Trophoblast cell (in vitro differentiated cells and primary cell): ENCODE data around the gene LRP1.
A peak's percentile ranks its signal among the peaks of the same experiment; 100 is the strongest.

Experiments used
- DNase-seq, 2 donors: peaks; one replicate each; pipeline ENCODE4 v3.0.0-alpha.2; 2016
- H2AFZ ChIP-seq: 2 replicates; pipeline ENCODE4 v1.6.1; 2013; ENCODE audit warnings: low read length, moderate library complexity, mild to moderate bottlenecking; ENCODE audit not compliant: insufficient read depth, poor library complexity
- H2AK5ac ChIP-seq: 2 replicates; pipeline ENCODE4 v1.6.1; 2013; ENCODE audit warnings: mild to moderate bottlenecking, low read length
- H2BK120ac ChIP-seq: 2 replicates; pipeline ENCODE4 v1.6.1; 2013; ENCODE audit warnings: low read length, mild to moderate bottlenecking, moderate library complexity; ENCODE audit not compliant: insufficient read depth, poor library complexity
- H2BK12ac ChIP-seq: 2 replicates; pipeline ENCODE4 v1.6.1; 2013; ENCODE audit warnings: mild to moderate bottlenecking, low read length, moderate library complexity
- H2BK5ac ChIP-seq: 2 replicates; pipeline ENCODE4 v1.6.1; 2013; ENCODE audit warnings: low read length, low read depth, moderate library complexity, mild to moderate bottlenecking; ENCODE audit not compliant: poor library complexity
- H3K14ac ChIP-seq: 2 replicates; pipeline ENCODE4 v1.6.1; 2013; ENCODE audit warnings: mild to moderate bottlenecking, low read length
- H3K18ac ChIP-seq: 2 replicates; pipeline ENCODE4 v1.6.1; 2013; ENCODE audit warnings: mild to moderate bottlenecking, low read length
- H3K23ac ChIP-seq: 2 replicates; pipeline ENCODE4 v1.6.1; 2013; ENCODE audit warnings: low read length
- H3K27ac ChIP-seq: 2 replicates; pipeline ENCODE4 v1.5.1; 2013; ENCODE audit warnings: low read depth, mild to moderate bottlenecking, inconsistent platforms, low read length, moderate library complexity
- H3K27me3 ChIP-seq: 2 replicates; pipeline ENCODE4 v1.6.1; 2013; ENCODE audit warnings: inconsistent platforms, mild to moderate bottlenecking, low read length, moderate library complexity; ENCODE audit not compliant: insufficient read depth
- H3K36me3 ChIP-seq, 2 experiments: 1 replicate in 1 of 2; 2 replicates in 1 of 2; pipeline ENCODE4 v1.6.1; 2013; ENCODE audit warnings: low read length in 2 of 2, mild to moderate bottlenecking in 2 of 2, moderate library complexity in 1 of 2; ENCODE audit not compliant: insufficient read depth in 2 of 2, control insufficient read depth in 1 of 2
- H3K4ac ChIP-seq: 2 replicates; pipeline ENCODE4 v1.6.1; 2013; ENCODE audit warnings: low read depth, mild to moderate bottlenecking, low read length, moderate library complexity
- H3K4me1 ChIP-seq, 2 experiments: 1 replicate in 1 of 2; 2 replicates in 1 of 2; pipeline ENCODE4 v1.6.1; 2013; ENCODE audit warnings: low read length in 2 of 2, mild to moderate bottlenecking in 2 of 2, moderate library complexity in 1 of 2; ENCODE audit not compliant: insufficient read depth in 2 of 2, control insufficient read depth in 1 of 2
- H3K4me2 ChIP-seq: 2 replicates; pipeline ENCODE4 v1.6.1; 2013; ENCODE audit warnings: inconsistent platforms, mild to moderate bottlenecking, low read length, moderate library complexity
- H3K4me3 ChIP-seq: 2 replicates; pipeline ENCODE4 v1.5.1; 2013; ENCODE audit warnings: mild to moderate bottlenecking, low read depth, low read length, inconsistent platforms
- H3K79me1 ChIP-seq: one replicate; pipeline ENCODE4 v1.6.1; 2013; ENCODE audit warnings: low read length
- H3K79me2 ChIP-seq: 2 replicates; pipeline ENCODE4 v1.6.1; 2013; ENCODE audit warnings: low read length, mild to moderate bottlenecking; ENCODE audit not compliant: control insufficient read depth, insufficient read depth, poor library complexity
- H3K9ac ChIP-seq: 2 replicates; pipeline ENCODE4 v1.6.1; 2013; ENCODE audit warnings: mild to moderate bottlenecking, low read length
- H3K9me3 ChIP-seq: 2 replicates; pipeline ENCODE4 v1.6.1; 2013; ENCODE audit warnings: low read depth, mild to moderate bottlenecking, control low read depth, inconsistent platforms, low read length; ENCODE audit not compliant: insufficient read depth
- H4K12ac ChIP-seq: 2 replicates; pipeline ENCODE4 v1.6.1; 2013; ENCODE audit warnings: low read depth, mild to moderate bottlenecking, low read length, moderate library complexity
- H4K8ac ChIP-seq: 2 replicates; pipeline ENCODE4 v1.6.1; 2013; ENCODE audit warnings: low read depth, mild to moderate bottlenecking, low read length, moderate library complexity
- H4K91ac ChIP-seq: one replicate; pipeline ENCODE4 v1.6.1; 2013; ENCODE audit warnings: low read depth, mild to moderate bottlenecking, low read length, moderate library complexity
- WGBS: extraction: QIAGEN DNeasy Blood & Tissue Kit; methylation state at CpG from one replicate; pipeline ENCODE4 v1.1.7; 2013; ENCODE audit warnings: missing lambda C conversion rate; ENCODE audit not compliant: insufficient read length, insufficient coverage; ENCODE audit errors: extremely low coverage; 5-methylcytosine and 5-hydroxymethylcytosine counted together

Gene LRP1

DNA sequence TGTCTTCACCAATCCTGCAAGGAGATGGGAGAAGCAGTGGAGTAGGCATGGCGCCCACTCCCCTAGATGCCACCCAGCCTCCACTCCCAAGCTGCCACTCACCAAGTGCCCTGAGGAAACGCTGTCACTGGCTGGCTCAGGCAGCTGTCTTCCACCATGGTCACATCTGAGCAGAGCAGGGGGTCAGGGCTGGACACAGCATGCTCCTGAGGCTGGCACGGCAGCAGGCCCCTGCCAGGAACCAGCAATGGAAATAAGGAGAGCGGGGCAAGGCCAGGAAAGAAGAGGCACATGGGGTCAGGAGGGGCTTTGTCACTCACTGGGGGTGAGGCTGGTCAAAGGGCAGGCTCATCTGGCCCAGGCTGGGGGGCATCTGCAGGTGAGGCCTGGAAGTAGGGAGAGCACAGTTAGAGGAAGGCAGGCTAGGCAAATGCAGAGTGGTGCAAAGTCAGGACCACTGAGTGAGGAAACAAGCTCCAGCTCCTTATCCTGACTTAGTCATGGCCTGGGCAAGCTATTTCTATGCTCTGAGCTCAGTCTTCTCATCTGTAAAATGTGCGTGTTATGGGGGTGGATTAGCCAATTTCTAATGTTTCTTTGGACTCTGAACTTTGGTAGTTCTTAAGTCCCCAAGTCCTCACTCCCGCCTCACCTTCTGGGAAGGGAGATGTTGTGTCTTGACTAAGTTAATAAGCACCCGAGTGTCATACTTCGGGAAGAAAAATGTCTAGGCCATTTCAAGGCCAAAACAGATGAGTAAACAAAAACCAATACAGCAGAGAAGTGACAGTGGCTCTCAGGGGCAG lies 31.3 kb upstream of the LRP1 start:
- H2AFZ ChIP-seq: no peak overlapping the region
- WGBS: no CpG with 5 or more reads among the region's 8 CpGs

GRCh38 chr12:57097554-57097835 lies 30.8 kb upstream of the LRP1 start:
- WGBS: no CpG with 5 or more reads among the region's 8 CpGs
- H3K4me1 ChIP-seq: peaks cover 13 to 21% of the 10 kb centered on the region in 2 experiments
- H3K4me2 ChIP-seq: no peak overlapping the region
- no peak overlapping the region for H2BK12ac ChIP-seq
- no peak overlapping the region for H3K18ac ChIP-seq
- peaks cover 8% of the 10 kb centered on the region for H3K79me1 ChIP-seq
- no peak overlapping the region for H2AK5ac ChIP-seq
- no peak overlapping the region for H3K23ac ChIP-seq
- DNase-seq: no peak
- H3K9ac ChIP-seq: no peak overlapping the region
- peaks cover 62 to 67% of the 10 kb centered on the region in 2 experiments for H3K36me3 ChIP-seq
- peaks cover 2% of the 10 kb centered on the region for H3K9me3 ChIP-seq
- no peak overlapping the region for H4K91ac ChIP-seq
- H3K79me2 ChIP-seq: no peaks in the 10 kb centered on the region
- no peak overlapping the region for H2BK5ac ChIP-seq
- no peak overlapping the region for H2AFZ ChIP-seq
- no peak overlapping the region for H4K8ac ChIP-seq
- no peak overlapping the region for H2BK120ac ChIP-seq
- H3K27ac ChIP-seq: no peak overlapping the region
- no peak overlapping the region for H4K12ac ChIP-seq
- no peak overlapping the region for H3K14ac ChIP-seq
- H3K4ac ChIP-seq: no peak overlapping the region
- no peak overlapping the region for H3K4me3 ChIP-seq
- H3K27me3 ChIP-seq: no peaks in the 10 kb centered on the region

More for the DNA sequence above, 31.3 kb upstream of the LRP1 start:
- peaks cover 63 to 69% of the 10 kb centered on the region in 2 experiments for H3K36me3 ChIP-seq
- no peak overlapping the region for H2BK120ac ChIP-seq
- no peak overlapping the region for H2BK12ac ChIP-seq
- no peaks in the 10 kb centered on the region for H3K79me2 ChIP-seq
- no peak overlapping the region for H3K4ac ChIP-seq
- no peak overlapping the region for H3K14ac ChIP-seq
- no peak overlapping the region for H4K8ac ChIP-seq
- H2BK5ac ChIP-seq: no peak overlapping the region
- H3K27ac ChIP-seq: no peak overlapping the region
- no peak overlapping the region for H4K91ac ChIP-seq
- H3K4me3 ChIP-seq: peak overlapping the region; percentile 1
- peaks cover 2% of the 10 kb centered on the region for H3K9me3 ChIP-seq
- H2AK5ac ChIP-seq: no peak overlapping the region
- peaks cover 8% of the 10 kb centered on the region for H3K79me1 ChIP-seq
- H3K23ac ChIP-seq: no peak overlapping the region
- DNase-seq: no peak
- no peak overlapping the region for H3K4me2 ChIP-seq
- H3K27me3 ChIP-seq: no peaks in the 10 kb centered on the region
- peaks cover 9 to 16% of the 10 kb centered on the region in 2 experiments for H3K4me1 ChIP-seq
- H3K9ac ChIP-seq: no peak overlapping the region
- no peak overlapping the region for H3K18ac ChIP-seq
- H4K12ac ChIP-seq: no peak overlapping the region

DNA sequence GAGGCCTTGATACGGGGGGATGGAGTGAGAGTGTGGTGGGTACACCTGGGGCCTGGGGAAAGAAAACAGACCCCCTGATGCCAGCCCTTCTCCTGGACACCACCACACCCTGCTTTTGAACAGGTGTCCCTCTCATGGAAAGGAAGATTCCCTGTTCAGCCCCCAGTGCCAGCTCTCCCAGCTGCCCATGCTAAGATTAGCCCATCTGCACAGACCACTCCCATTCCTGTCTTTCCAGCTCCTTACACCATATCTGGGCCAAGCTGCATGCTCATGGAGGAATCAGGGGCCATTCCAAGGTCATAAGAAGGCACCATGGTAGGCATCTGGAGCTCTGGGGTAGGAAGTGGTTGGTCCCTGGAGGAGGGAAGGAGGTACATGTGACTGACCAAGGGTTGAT lies 29.7 kb upstream of the LRP1 start:
- H2BK5ac ChIP-seq: no peak overlapping the region
- peaks cover 5% of the 10 kb centered on the region for H3K79me1 ChIP-seq
- no peak overlapping the region for H2AK5ac ChIP-seq
- no peak overlapping the region for H2AFZ ChIP-seq
- H3K4me3 ChIP-seq: no peak overlapping the region
- no peak overlapping the region for H4K12ac ChIP-seq
- no peak overlapping the region for H3K18ac ChIP-seq
- DNase-seq: no peak
- no CpG with 5 or more reads among the region's 1 CpG for WGBS
- H2BK12ac ChIP-seq: no peak overlapping the region
- no peaks in the 10 kb centered on the region for H3K27me3 ChIP-seq
- H3K23ac ChIP-seq: no peak overlapping the region
- no peak overlapping the region for H3K14ac ChIP-seq
- peaks cover 54 to 59% of the 10 kb centered on the region in 2 experiments for H3K36me3 ChIP-seq
- H3K9ac ChIP-seq: no peak overlapping the region
- no peaks in the 10 kb centered on the region for H3K79me2 ChIP-seq
- H4K91ac ChIP-seq: no peak overlapping the region
- H3K27ac ChIP-seq: no peak overlapping the region
- H2BK120ac ChIP-seq: no peak overlapping the region
- peaks cover 12 to 19% of the 10 kb centered on the region in 2 experiments for H3K4me1 ChIP-seq
- H3K9me3 ChIP-seq: peaks cover 2% of the 10 kb centered on the region
- no peak overlapping the region for H4K8ac ChIP-seq
- no peak overlapping the region for H3K4ac ChIP-seq
- no peak overlapping the region for H3K4me2 ChIP-seq

GRCh38 chr12:57099047-57099714 lies 29.1 kb upstream of the LRP1 start:
- Histone ChIP-seq H3K4me2 (no peak overlapping the region), H3K36me3 (peaks cover 54 to 62% of the 10 kb centered on the region in 2 experiments), H2BK12ac (no peak overlapping the region), H4K91ac (no peak overlapping the region), H3K4ac (no peak overlapping the region), H3K14ac (no peak overlapping the region), H4K8ac (no peak overlapping the region), H2BK120ac (no peak overlapping the region), H2BK5ac (no peak overlapping the region), H3K4me3 (no peak overlapping the region), H3K79me1 (peaks cover 3% of the 10 kb centered on the region), H2AK5ac (no peak overlapping the region), H3K18ac (no peak overlapping the region), H2AFZ (no peak overlapping the region), H3K23ac (no peak overlapping the region), H3K79me2 (no peaks in the 10 kb centered on the region), H3K4me1 (peaks cover 9 to 15% of the 10 kb centered on the region in 2 experiments), H3K9ac (no peak overlapping the region), H3K27me3 (no peaks in the 10 kb centered on the region), H4K12ac (no peak overlapping the region), H3K27ac (no peak overlapping the region), H3K9me3 (peaks cover 2% of the 10 kb centered on the region)
- DNase-seq: no peak
- WGBS: no CpG with 5 or more reads among the region's 11 CpGs
